K562 (cell line): Measurements from ENCODE around the gene JSRP1. TPM values are rescaled to one million over a fixed set of nuclear protein-coding genes. Genes with fewer than 3 reads are reported as not detected.

ENCODE experiments used
- ATAC-seq: fragments of 200-7000 bp; cut with Tn5 transposase; 3 replicates; pipeline ENCODE4 v1.9.1; 2020; ENCODE audit warnings: moderate library complexity
- BruUV-seq: library from RNA; stranded (reverse); fragments of 400-500 nt; replicated peaks from 2 replicates; lab custom pipeline; 2021; lab: Mats Ljungman, UMichigan
- CTCF ChIA-PET: fragments of 300-600 bp; formaldehyde crosslinking; extraction: SDS; loops from one replicate; lab custom pipeline; 2021; ENCODE audit warnings: low intra/inter-chr PET ratio; lab: Yijun Ruan, JAX
- POLR2A ChIA-PET: fragments of 300-600, 350-650 bp; sonication (Branson Sonifier 250); formaldehyde crosslinking; extraction: SDS; loops from one replicate; lab custom pipeline; 2021; ENCODE audit warnings: antibody characterized with exemption, inconsistent platforms; lab: Yijun Ruan, JAX
- DNase-seq, 4 experiments: peaks; one replicate each; pipeline versions ENCODE4 v3.0.0 to v3.0.0-alpha.2; 2011 to 2018; ENCODE audit warnings: low spot score in 3 of 4, mixed read lengths in 3 of 4; ENCODE audit errors: extremely low read depth in 1 of 4
- FAIRE-seq: peaks from 2 replicates; lab custom pipeline; 2011; peaks lifted over from hg19 to GRCh38; lab: Jason Lieb, UNC
- H2AFZ ChIP-seq: 2 replicates; pipeline ENCODE4 v1.6.0; 2011; ENCODE audit warnings: low read depth, low read length, control low read depth, inconsistent platforms
- H3K27ac ChIP-seq: fragments of 200-600 bp; 3 replicates; pipeline ENCODE4 v1.8.0; 2011; ENCODE audit warnings: low read depth, mild to moderate bottlenecking, control low read depth, inconsistent platforms, low read length, moderate library complexity, mixed read lengths; ENCODE audit errors: extremely low read depth
- H3K27me3 ChIP-seq, 2 experiments: fragments of 300-600 bp in 1 of 2; 2 replicates in 1 of 2; 3 replicates in 1 of 2; pipeline versions ENCODE4 v1.6.0 to v1.8.0; 2011; ENCODE audit warnings: inconsistent platforms in 2 of 2, low read length in 2 of 2, mild to moderate bottlenecking in 1 of 2, mixed read lengths in 1 of 2, moderate library complexity in 1 of 2; ENCODE audit not compliant: control insufficient read depth in 2 of 2, insufficient read depth in 2 of 2
- H3K36me3 ChIP-seq: fragments of 300-600 bp; 3 replicates; pipeline ENCODE4 v1.8.0; 2011; ENCODE audit warnings: mild to moderate bottlenecking, low read length, inconsistent platforms; ENCODE audit not compliant: control insufficient read depth, insufficient read depth
- H3K4me1 ChIP-seq, 2 experiments: fragments of 200-600 bp in 1 of 2; replicated peaks in 1 of 2; 2 replicates in 1 of 2; 3 replicates in 1 of 2; pipeline versions ENCODE4 v1.5.1 to v1.8.0; 2011; ENCODE audit warnings: inconsistent platforms in 2 of 2, low read length in 2 of 2, mild to moderate bottlenecking in 1 of 2, mixed read lengths in 1 of 2, moderate library complexity in 1 of 2; ENCODE audit not compliant: control insufficient read depth in 2 of 2, insufficient read depth in 2 of 2
- H3K4me2 ChIP-seq: 2 replicates; pipeline ENCODE4 v1.6.1; 2011; ENCODE audit warnings: low read length, control low read depth, inconsistent platforms, mixed read lengths; ENCODE audit not compliant: insufficient read depth
- H3K4me3 ChIP-seq: fragments of 200-600 bp; sonication (generic), shearing (Covaris generic); 2 replicates; pipeline ENCODE4 v1.5.1; 2016; ENCODE audit warnings: control low read depth, inconsistent platforms
- H3K79me2 ChIP-seq: fragments of 200-600 bp; 3 replicates; pipeline ENCODE4 v1.8.0; 2011; ENCODE audit warnings: low read length, inconsistent platforms; ENCODE audit not compliant: control insufficient read depth, insufficient read depth
- H3K9ac ChIP-seq, 2 experiments: 2 replicates each; pipeline versions ENCODE4 v1.6.0 to v1.6.1; 2011; ENCODE audit warnings: low read depth in 2 of 2, low read length in 2 of 2, control low read depth in 1 of 2, inconsistent platforms in 1 of 2, mild to moderate bottlenecking in 1 of 2, mixed read lengths in 1 of 2; ENCODE audit not compliant: insufficient read depth in 1 of 2
- H3K9me1 ChIP-seq: one replicate; pipeline ENCODE4 v1.6.0; 2011; ENCODE audit warnings: inconsistent platforms, mild to moderate bottlenecking, low read length, moderate library complexity; ENCODE audit not compliant: control insufficient read depth, insufficient read depth
- H3K9me3 ChIP-seq: replicated peaks from 2 replicates; pipeline ENCODE4 v1.5.1; 2011; ENCODE audit warnings: low read depth, low read length, inconsistent platforms; ENCODE audit not compliant: control insufficient read depth, insufficient read depth
- H4K20me1 ChIP-seq: replicated peaks from 2 replicates; pipeline ENCODE4 v1.6.1; 2011; ENCODE audit warnings: low read length, inconsistent platforms, mixed read lengths; ENCODE audit not compliant: control insufficient read depth, insufficient read depth
- ARHGAP35 ChIP-seq: fragments of 450-650 bp; IDR thresholded peaks from 2 replicates; pipeline ENCODE4 v1.6.1; 2018; ENCODE audit not compliant: partially characterized antibody
- BRD9 ChIP-seq: fragments of 450-650 bp; IDR thresholded peaks from 2 replicates; pipeline ENCODE4 v1.6.1; 2018; ENCODE audit warnings: low read depth; ENCODE audit not compliant: partially characterized antibody
- CXXC5 ChIP-seq: fragments of 250-450 bp; sonication (Bioruptor Pico); IDR thresholded peaks from 2 replicates; pipeline ENCODE4 v1.8.0; 2022; ENCODE audit warnings: inconsistent platforms, mild to moderate bottlenecking, moderate library complexity
- DPF2 ChIP-seq: fragments of 450-650 bp; IDR thresholded peaks from 2 replicates; pipeline ENCODE4 v1.6.1; 2016
- HDAC1 ChIP-seq, 2 experiments: fragments of 450-650 bp; IDR thresholded peaks; 2 replicates each; pipeline ENCODE4 v1.6.1; 2016 to 2017; ENCODE audit warnings: inconsistent platforms in 1 of 2, mild to moderate bottlenecking in 1 of 2, moderate library complexity in 1 of 2
- HMGN3 ChIP-seq: IDR thresholded peaks from 2 replicates; pipeline ENCODE4 v1.6.1; 2011; ENCODE audit warnings: borderline replicate concordance, low read depth, mild to moderate bottlenecking, mixed read lengths, low read length; ENCODE audit not compliant: insufficient read length; ENCODE audit errors: extremely low read depth
- NRF1 ChIP-seq, 2 experiments: fragments of 450-650 bp; IDR thresholded peaks in 1 of 2; conservative IDR thresholded peaks in 1 of 2; 2 replicates each; pipeline ENCODE4 v1.6.1; 2014; ENCODE audit warnings: mild to moderate bottlenecking in 2 of 2
- PRPF4 ChIP-seq: fragments of 200-400 bp; formaldehyde crosslinking; IDR thresholded peaks from one replicate; pipeline ENCODE4 v1.6.1; 2017; ENCODE audit warnings: low read length, low read depth, mild to moderate bottlenecking; ENCODE audit not compliant: insufficient read depth, poor library complexity, severe bottlenecking
- RBM14 ChIP-seq: fragments of 200-400 bp; formaldehyde crosslinking; IDR thresholded peaks from 2 replicates; pipeline ENCODE4 v1.6.1; 2018; ENCODE audit warnings: low read depth, mild to moderate bottlenecking, low read length, moderate library complexity, borderline replicate concordance; ENCODE audit not compliant: insufficient read depth
- SRF ChIP-seq, 2 experiments: fragments of 250-450, 450-650 bp in 1 of 2; sonication (Bioruptor Pico) in 1 of 2; sonication (generic) in 1 of 2; formaldehyde crosslinking; IDR thresholded peaks; 2 replicates each; pipeline versions ENCODE4 v1.5.0 to v1.5.1; 2020 to 2022; ENCODE audit warnings: mild to moderate bottlenecking in 1 of 2, missing genetic modification reagents in 1 of 2
- TEAD1 ChIP-seq, 2 experiments: fragments of 450-650 bp in 1 of 2; sonication (generic) in 1 of 2; formaldehyde crosslinking; IDR thresholded peaks; 2 replicates each; pipeline versions ENCODE4 v1.4.0 to v1.8.0; 2020 to 2022; ENCODE audit warnings: mild to moderate bottlenecking in 2 of 2, missing genetic modification reagents in 1 of 2
- TFAM ChIP-seq: fragments of 250-450 bp; sonication (Bioruptor Pico); conservative IDR thresholded peaks from 2 replicates; pipeline ENCODE4 v1.5.0; 2021; ENCODE audit warnings: mild to moderate bottlenecking, moderate library complexity
- ZNF232 ChIP-seq: sonication (generic); formaldehyde crosslinking; IDR thresholded peaks from 2 replicates; pipeline ENCODE4 v1.8.0; 2022; ENCODE audit warnings: mild to moderate bottlenecking, missing genetic modification reagents
- ZNF584 ChIP-seq: fragments of 200-800 bp; sonication (Bioruptor generic); IDR thresholded peaks from 2 replicates; pipeline ENCODE4 v1.6.1; 2016; ENCODE audit warnings: low read depth, mild to moderate bottlenecking, missing genetic modification characterization, missing compliant biosample characterization
- ZNF695 ChIP-seq: fragments of 450-650 bp; formaldehyde crosslinking; IDR thresholded peaks from 2 replicates; pipeline ENCODE4 v1.4.0; 2020; ENCODE audit warnings: mild to moderate bottlenecking, moderate library complexity
- ZNF785 ChIP-seq: fragments of 250-450 bp; sonication (Bioruptor Pico); IDR thresholded peaks from 2 replicates; pipeline ENCODE4 v1.4.0; 2020; ENCODE audit warnings: mild to moderate bottlenecking
- WGBS: fragments of 100-300 bp; shearing (Covaris generic); methylation state at CpG from one replicate; pipeline ENCODE4 v1.1.6; 2016; ENCODE audit warnings: low coverage, mixed read lengths; ENCODE audit not compliant: insufficient coverage; ENCODE audit errors: missing lambda C conversion rate; 5-methylcytosine and 5-hydroxymethylcytosine counted together
- in situ Hi-C: fragments of 300-500 bp; cut with MboI; formaldehyde crosslinking; loops from 4 replicates; pipeline ENCODE4 v1.15.0; 2018; ENCODE audit warnings: inconsistent platforms, mixed read lengths
- intact Hi-C: fragments of 100-400 bp; cut with micrococcal nuclease; formaldehyde crosslinking; loops from 2 replicates; pipeline ENCODE4 v1.14.2; 2022
- polyA plus RNA-seq, 8 experiments: library from polyadenylated mRNA; depleted of rRNA in 4 of 8; stranded (reverse) in 5 of 8; unstranded in 3 of 8; fragments of >200 nt; fragmentation: Nextera tagmentation in 2 of 8; fragmentation: Illumina TruSeq in 1 of 8; extraction: Ambion mirVana in 2 of 8; extraction: Trizol in 1 of 8; gene quantifications; 2 replicates each; pipeline versions ENCODE4 v1.2.1 to v1.2.3, GENCODE V29; 2011 to 2014; ENCODE audit warnings: inconsistent platforms in 1 of 8, missing spikeins in 1 of 8
- total RNA-seq, 7 experiments: library from RNA; depleted of rRNA in 6 of 7; stranded (reverse); fragments of >200 nt in 6 of 7; fragmentation: Illumina TruSeq in 2 of 7; extraction: Trizol in 2 of 7; gene quantifications; 2 replicates each; pipeline versions ENCODE4 v1.2.1 to v1.2.3, GENCODE V29; 2011 to 2021; ENCODE audit warnings: low replicate concordance in 1 of 7
- TF ChIP-seq, protein P1 (sequence below): fragments of 250-450 bp; sonication (Bioruptor Pico); IDR thresholded peaks from 2 replicates; pipeline ENCODE4 v1.9.0; 2021; ENCODE audit warnings: mild to moderate bottlenecking
- TF ChIP-seq, protein P2 (sequence below): fragments of 250-450 bp; sonication (Bioruptor Pico); IDR thresholded peaks from 2 replicates; pipeline ENCODE4 v1.9.0; 2021; ENCODE audit warnings: mild to moderate bottlenecking, inconsistent platforms

JSRP1 gene
- total and polyA plus RNA-seq, 9 of the 15 experiments (the other 6 are each of a cell fraction or from before 2014, with no cell fraction given): 0.08 to 1.2 (median 0.51) TPM; not detected in 4

DNA sequence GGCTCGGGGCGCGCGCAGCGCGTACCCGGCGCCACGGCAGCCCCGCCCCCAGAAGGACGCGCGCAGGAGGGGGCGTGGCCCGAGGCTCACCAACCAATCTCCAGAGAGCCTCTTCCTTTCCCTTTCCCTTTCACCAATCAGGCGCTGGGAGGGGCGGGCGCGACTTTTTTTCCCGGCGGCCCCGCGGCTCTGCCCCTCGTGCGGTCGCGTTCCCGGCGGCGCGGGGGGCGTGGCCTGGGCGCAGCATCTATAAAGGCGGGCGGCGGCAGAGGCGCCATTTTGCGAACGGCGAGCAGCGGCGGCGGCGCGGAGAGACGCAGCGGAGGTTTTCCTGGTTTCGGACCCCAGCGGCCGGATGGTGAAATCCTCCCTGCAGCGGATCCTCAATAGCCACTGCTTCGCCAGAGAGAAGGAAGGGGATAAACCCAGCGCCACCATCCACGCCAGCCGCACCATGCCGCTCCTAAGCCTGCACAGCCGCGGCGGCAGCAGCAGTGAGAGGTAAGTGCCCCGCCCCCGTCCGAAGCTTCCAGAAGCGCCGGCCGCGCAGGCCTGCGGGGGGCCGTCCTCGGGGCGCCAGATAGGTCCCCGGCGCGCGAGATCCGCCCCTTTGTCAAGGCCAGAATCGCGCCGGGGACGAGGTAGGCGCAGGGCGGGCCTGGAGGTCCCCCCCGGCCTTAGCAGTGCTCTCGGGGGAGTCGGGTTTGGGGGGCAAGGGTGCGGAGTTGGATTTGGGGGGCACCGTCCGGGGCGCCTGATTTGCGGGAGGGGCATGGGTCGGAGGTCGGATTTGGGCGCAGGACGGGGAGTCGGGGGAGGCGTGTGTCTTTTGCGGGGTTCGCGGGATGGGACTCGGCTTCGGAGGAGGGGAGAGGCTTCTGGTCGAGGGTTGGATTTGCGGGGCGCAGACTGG is 13.3 kb upstream of the JSRP1 start:
- H3K4me1 ChIP-seq: peaks cover 25 to 77% of the 10 kb centered on the region in 2 experiments
- peaks cover 47% of the 10 kb centered on the region for H4K20me1 ChIP-seq
- FAIRE-seq: peak; percentile 77
- ATAC-seq: peak; percentile 71
- POLR2A ChIA-PET: interaction anchor here (0.5 to 7.0 kb wide), 17 partner anchors 8 to 304 kb away, joined by 3 to 86 read pairs (median 4); partner anchors contain the start of genes AMH, PEAK3 and PLEKHJ1
- WGBS: under 1% methylated on average over 73 of the region's 103 CpGs
- H2AFZ ChIP-seq: no peak overlapping the region; the same call in 1 of the 2 replicates
- peak overlapping the region; percentile 84; the same call in 1 of the 2 replicates for H3K4me2 ChIP-seq
- H3K79me2 ChIP-seq: peaks cover 61% of the 10 kb centered on the region
- no peaks in the 10 kb centered on the region for H3K9me3 ChIP-seq
- peaks cover 5% of the 10 kb centered on the region for H3K9me1 ChIP-seq
- H3K36me3 ChIP-seq: peaks cover 34% of the 10 kb centered on the region
- H3K27ac ChIP-seq: peak overlapping the region; percentile 94
- in situ Hi-C loops (loop anchor here (5.0 kb wide), 1 partner anchor 32 kb away; the partner anchor contains the start of genes PLEKHJ1 and SF3A2), intact Hi-C loops (loop anchor here (10.0 kb wide), 1 partner anchor 105 kb away; the partner anchor contains the start of gene DOT1L)
- CTCF ChIA-PET: no interaction called here
- TSS peak; percentile 69 for BruUV-seq
- no peaks in the 10 kb centered on the region for H3K27me3 ChIP-seq
- peak; percentile 94 to 100 (median 96) for DNase-seq
- H3K9ac ChIP-seq: peak overlapping the region; percentile 92 to 98
- H3K4me3 ChIP-seq: peak overlapping the region; percentile 91
- peak in 1 of 2 experiments; percentile 76; a peak in 2 of 4 replicates for TF ChIP-seq HDAC1 (IDR thresholded peaks at IDR 0.05)
- peak; percentile 63; the same call in 1 of the 2 replicates for TF ChIP-seq ZNF584 (CRISPR knock-in tag)
- TF ChIP-seq, protein P1, sequence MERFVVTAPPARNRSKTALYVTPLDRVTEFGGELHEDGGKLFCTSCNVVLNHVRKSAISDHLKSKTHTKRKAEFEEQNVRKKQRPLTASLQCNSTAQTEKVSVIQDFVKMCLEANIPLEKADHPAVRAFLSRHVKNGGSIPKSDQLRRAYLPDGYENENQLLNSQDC (CRISPR knock-in tag): peak; percentile 89; the same call in 1 of the 2 replicates
- peak; percentile 86 to 88 for TF ChIP-seq NRF1 (conservative IDR thresholded peaks at IDR 0.05 in 1 of 2, IDR thresholded peaks at IDR 0.05 in 1 of 2)
- peak; percentile 99 for TF ChIP-seq PRPF4
- peak; percentile 72; the same call in 1 of the 2 replicates for TF ChIP-seq RBM14
- TF ChIP-seq, protein P2, sequence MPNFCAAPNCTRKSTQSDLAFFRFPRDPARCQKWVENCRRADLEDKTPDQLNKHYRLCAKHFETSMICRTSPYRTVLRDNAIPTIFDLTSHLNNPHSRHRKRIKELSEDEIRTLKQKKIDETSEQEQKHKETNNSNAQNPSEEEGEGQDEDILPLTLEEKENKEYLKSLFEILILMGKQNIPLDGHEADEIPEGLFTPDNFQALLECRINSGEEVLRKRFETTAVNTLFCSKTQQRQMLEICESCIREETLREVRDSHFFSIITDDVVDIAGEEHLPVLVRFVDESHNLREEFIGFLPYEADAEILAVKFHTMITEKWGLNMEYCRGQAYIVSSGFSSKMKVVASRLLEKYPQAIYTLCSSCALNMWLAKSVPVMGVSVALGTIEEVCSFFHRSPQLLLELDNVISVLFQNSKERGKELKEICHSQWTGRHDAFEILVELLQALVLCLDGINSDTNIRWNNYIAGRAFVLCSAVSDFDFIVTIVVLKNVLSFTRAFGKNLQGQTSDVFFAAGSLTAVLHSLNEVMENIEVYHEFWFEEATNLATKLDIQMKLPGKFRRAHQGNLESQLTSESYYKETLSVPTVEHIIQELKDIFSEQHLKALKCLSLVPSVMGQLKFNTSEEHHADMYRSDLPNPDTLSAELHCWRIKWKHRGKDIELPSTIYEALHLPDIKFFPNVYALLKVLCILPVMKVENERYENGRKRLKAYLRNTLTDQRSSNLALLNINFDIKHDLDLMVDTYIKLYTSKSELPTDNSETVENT (CRISPR knock-in tag): peak; percentile 94
- peak in 1 of 2 experiments; percentile 88; a peak in 2 of 4 replicates for TF ChIP-seq TEAD1 (CRISPR knock-in tag; IDR thresholded peaks at IDR 0.05)
- TF ChIP-seq CXXC5 (CRISPR knock-in tag): peak; percentile 95
- TF ChIP-seq SRF (CRISPR knock-in tag; IDR thresholded peaks at IDR 0.05): peak in 1 of 2 experiments; percentile 13; a peak in 1 of 4 replicates
- TF ChIP-seq ZNF785 (CRISPR knock-in tag): no peak
- TF ChIP-seq TFAM (CRISPR knock-in tag): no peak
- peak; percentile 61 for TF ChIP-seq BRD9
- peak; percentile 10 for TF ChIP-seq HMGN3
- TF ChIP-seq ARHGAP35: peak; percentile 46
- TF ChIP-seq ZNF695 (CRISPR knock-in tag): no peak
- 0 out of 2 replicates have a peak, but pooled peaks have one; percentile 17 for TF ChIP-seq DPF2
- 0 out of 2 replicates have a peak, but pooled peaks have one; percentile 55 for TF ChIP-seq ZNF232
